Measurements from ENCODE around the gene BRCC3.

BRCC3 gene

DNA sequence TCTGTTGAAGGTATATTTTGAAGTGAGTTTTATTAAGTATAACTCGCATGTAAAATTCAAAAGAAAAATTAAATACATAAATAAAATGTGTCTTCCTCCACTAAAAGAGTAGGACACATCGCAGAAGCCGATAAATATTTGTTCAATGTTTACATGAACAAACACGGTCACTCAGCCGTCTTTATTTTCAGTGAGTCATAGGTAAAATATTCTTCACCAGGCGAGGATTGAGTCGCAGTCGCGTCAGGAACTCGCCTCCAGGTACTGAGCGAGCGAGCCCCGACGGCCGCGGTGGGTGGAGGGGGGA, 44.9 kb upstream of the BRCC3 start:
- H3K27ac ChIP-seq (replicated peaks) = peak overlapping the region; percentile 94
- DNase-seq (ENCODE audit: low read depth in 1 of 2, low spot score in 1 of 2) = no peak

DNA sequence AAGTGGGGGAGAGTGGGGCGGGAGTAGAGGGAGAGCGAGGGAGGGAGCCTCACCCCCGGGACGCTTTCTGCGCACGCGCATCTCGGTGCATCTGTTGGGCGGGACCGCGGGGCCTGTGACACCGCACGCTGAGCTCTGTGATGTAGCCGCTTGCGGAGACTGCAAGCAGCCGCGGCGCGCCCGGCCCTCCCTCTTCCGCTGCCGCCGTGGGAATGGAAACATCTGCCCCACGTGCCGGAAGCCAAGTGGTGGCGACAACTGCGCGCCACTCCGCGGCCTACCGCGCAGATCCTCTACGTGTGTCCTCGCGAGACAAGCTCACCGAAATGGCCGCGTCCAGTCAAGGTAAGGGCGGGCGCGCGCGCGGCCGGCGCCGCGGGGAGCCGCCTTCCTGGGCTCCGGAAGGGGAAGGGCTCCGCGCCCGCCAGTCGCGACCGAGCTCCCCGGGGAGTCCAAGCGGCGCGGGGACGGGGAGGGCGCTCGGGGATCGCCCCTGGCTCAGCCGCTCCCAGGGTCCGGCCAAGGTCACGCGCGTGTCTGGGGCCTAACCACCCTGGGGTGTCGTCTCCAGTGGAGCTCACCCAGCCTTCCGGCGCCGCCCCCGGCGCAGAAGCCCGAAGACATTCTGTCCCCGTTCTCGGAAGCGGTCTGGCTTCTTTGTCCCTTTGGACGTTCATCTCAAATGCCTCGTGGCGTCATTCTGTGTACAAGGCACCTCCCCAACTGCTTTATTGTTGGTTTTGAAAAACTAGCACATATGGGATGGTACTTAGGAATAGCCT, 44.4 kb upstream of the BRCC3 start, which contains the start of gene FUNDC2:
Gene FUNDC2, plus strand, starts transcription at position 118 of the 782 bp plus-strand sequence. Its CDS starts 95 bp downstream, at position 213.
- peak within 1 kb of the TSS; percentile 94 for H3K27ac ChIP-seq (replicated peaks)
- no peaks in the 10 kb centered on the region for H3K27me3 ChIP-seq (ENCODE audit: insufficient read depth, poor library complexity, severe bottlenecking)
- H3K4me3 ChIP-seq (replicated peaks; ENCODE audit: insufficient read depth, low read length) = peak within 1 kb of the TSS; percentile 60
- TF ChIP-seq GABPA (IDR thresholded peaks at IDR 0.05; ENCODE audit: low read depth) (0 out of 2 replicates have a peak, but pooled peaks have one; percentile 3), POLR2AphosphoS5 (IDR thresholded peaks at IDR 0.05; ENCODE audit: low read depth) (peak; percentile 64)
- TF ChIP-seq, protein P1, sequence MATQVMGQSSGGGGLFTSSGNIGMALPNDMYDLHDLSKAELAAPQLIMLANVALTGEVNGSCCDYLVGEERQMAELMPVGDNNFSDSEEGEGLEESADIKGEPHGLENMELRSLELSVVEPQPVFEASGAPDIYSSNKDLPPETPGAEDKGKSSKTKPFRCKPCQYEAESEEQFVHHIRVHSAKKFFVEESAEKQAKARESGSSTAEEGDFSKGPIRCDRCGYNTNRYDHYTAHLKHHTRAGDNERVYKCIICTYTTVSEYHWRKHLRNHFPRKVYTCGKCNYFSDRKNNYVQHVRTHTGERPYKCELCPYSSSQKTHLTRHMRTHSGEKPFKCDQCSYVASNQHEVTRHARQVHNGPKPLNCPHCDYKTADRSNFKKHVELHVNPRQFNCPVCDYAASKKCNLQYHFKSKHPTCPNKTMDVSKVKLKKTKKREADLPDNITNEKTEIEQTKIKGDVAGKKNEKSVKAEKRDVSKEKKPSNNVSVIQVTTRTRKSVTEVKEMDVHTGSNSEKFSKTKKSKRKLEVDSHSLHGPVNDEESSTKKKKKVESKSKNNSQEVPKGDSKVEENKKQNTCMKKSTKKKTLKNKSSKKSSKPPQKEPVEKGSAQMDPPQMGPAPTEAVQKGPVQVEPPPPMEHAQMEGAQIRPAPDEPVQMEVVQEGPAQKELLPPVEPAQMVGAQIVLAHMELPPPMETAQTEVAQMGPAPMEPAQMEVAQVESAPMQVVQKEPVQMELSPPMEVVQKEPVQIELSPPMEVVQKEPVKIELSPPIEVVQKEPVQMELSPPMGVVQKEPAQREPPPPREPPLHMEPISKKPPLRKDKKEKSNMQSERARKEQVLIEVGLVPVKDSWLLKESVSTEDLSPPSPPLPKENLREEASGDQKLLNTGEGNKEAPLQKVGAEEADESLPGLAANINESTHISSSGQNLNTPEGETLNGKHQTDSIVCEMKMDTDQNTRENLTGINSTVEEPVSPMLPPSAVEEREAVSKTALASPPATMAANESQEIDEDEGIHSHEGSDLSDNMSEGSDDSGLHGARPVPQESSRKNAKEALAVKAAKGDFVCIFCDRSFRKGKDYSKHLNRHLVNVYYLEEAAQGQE (IDR thresholded peaks at IDR 0.05; ENCODE audit: insufficient replicate concordance, low read depth) = no peak
- DNase-seq (ENCODE audit: low read depth in 1 of 2, low spot score in 1 of 2) = peak; percentile 88 to 95

More for the DNA sequence above, 44.9 kb upstream of the BRCC3 start:
- Histone ChIP-seq H3K27me3 (ENCODE audit: insufficient read depth, poor library complexity, severe bottlenecking) (no peaks in the 10 kb centered on the region), H3K4me3 (replicated peaks; ENCODE audit: insufficient read depth, low read length) (peak overlapping the region; percentile 32)
- TF ChIP-seq, protein P1 (IDR thresholded peaks at IDR 0.05; ENCODE audit: insufficient replicate concordance, low read depth) = no peak
- TF ChIP-seq GABPA (IDR thresholded peaks at IDR 0.05; ENCODE audit: low read depth) (no peak), SPI1 (IDR thresholded peaks at IDR 0.05; ENCODE audit: borderline replicate concordance, low read depth) (no peak), POLR2AphosphoS5 (IDR thresholded peaks at IDR 0.05; ENCODE audit: low read depth) (no peak)
- TF ChIP-seq, protein P2, sequence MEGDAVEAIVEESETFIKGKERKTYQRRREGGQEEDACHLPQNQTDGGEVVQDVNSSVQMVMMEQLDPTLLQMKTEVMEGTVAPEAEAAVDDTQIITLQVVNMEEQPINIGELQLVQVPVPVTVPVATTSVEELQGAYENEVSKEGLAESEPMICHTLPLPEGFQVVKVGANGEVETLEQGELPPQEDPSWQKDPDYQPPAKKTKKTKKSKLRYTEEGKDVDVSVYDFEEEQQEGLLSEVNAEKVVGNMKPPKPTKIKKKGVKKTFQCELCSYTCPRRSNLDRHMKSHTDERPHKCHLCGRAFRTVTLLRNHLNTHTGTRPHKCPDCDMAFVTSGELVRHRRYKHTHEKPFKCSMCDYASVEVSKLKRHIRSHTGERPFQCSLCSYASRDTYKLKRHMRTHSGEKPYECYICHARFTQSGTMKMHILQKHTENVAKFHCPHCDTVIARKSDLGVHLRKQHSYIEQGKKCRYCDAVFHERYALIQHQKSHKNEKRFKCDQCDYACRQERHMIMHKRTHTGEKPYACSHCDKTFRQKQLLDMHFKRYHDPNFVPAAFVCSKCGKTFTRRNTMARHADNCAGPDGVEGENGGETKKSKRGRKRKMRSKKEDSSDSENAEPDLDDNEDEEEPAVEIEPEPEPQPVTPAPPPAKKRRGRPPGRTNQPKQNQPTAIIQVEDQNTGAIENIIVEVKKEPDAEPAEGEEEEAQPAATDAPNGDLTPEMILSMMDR (IDR thresholded peaks at IDR 0.05; ENCODE audit: insufficient read depth, low read length) = no peak

DNA sequence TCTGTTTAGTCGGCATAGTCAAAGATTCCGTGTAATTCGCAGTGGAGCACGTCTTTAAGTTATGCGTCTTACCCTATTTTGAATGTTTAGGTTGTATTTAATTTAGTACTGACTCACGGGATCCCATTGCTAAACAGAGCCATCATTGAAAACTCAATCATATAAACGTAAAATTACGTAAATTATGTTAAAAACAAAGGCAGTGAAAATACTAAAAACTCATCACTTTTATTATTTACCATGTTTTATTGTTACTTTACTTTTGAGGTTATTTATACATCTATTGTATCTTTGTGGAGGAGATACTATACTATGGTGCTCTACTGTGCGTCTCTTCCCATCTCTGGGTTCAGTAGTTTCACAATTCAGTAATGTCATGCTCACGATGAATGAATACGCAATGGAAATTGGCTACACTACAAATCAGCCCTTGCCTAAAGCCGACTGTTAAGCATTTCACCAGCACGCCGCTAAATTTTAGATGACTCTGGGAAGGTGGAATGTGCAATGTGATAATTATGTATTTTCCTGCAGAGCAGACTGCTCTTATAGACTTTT, 43.7 kb upstream of the BRCC3 start:
- peak in 1 of 2 experiments; percentile 46 for DNase-seq (ENCODE audit: low read depth in 1 of 2, low spot score in 1 of 2)
- Histone ChIP-seq H3K4me3 (replicated peaks; ENCODE audit: insufficient read depth, low read length) (peak overlapping the region; percentile 60), H3K27ac (replicated peaks) (peak overlapping the region; percentile 94), H3K27me3 (ENCODE audit: insufficient read depth, poor library complexity, severe bottlenecking) (no peaks in the 10 kb centered on the region)
- TF ChIP-seq POLR2AphosphoS5 (IDR thresholded peaks at IDR 0.05; ENCODE audit: low read depth) (no peak; the same call in 1 of the 2 replicates), GABPA (IDR thresholded peaks at IDR 0.05; ENCODE audit: low read depth) (no peak), SPI1 (IDR thresholded peaks at IDR 0.05; ENCODE audit: borderline replicate concordance, low read depth) (no peak)
- TF ChIP-seq, protein P1 (IDR thresholded peaks at IDR 0.05; ENCODE audit: insufficient replicate concordance, low read depth) = no peak
- TF ChIP-seq, protein P2 (IDR thresholded peaks at IDR 0.05; ENCODE audit: insufficient read depth, low read length) = no peak

All from HL-60 (cell line).